GM19468 (cell line): ENCODE measurements around the gene GGNBP2.
"Not testable (repeated sequence)": the region's sequence is repeated elsewhere in the genome, so short reads cannot be mapped to it uniquely, and the experiment has no call there.

Experiments
- ATAC-seq: cut with Tn5 transposase; IDR thresholded peaks from one replicate; pipeline ENCODE4 v1.9.1; 2021; ENCODE audit warnings: mild to moderate bottlenecking, moderate library complexity, moderate number of reproducible peaks; ENCODE audit not compliant: unreplicated experiment; ENCODE audit errors: extremely low read depth

Gene GGNBP2

DNA sequence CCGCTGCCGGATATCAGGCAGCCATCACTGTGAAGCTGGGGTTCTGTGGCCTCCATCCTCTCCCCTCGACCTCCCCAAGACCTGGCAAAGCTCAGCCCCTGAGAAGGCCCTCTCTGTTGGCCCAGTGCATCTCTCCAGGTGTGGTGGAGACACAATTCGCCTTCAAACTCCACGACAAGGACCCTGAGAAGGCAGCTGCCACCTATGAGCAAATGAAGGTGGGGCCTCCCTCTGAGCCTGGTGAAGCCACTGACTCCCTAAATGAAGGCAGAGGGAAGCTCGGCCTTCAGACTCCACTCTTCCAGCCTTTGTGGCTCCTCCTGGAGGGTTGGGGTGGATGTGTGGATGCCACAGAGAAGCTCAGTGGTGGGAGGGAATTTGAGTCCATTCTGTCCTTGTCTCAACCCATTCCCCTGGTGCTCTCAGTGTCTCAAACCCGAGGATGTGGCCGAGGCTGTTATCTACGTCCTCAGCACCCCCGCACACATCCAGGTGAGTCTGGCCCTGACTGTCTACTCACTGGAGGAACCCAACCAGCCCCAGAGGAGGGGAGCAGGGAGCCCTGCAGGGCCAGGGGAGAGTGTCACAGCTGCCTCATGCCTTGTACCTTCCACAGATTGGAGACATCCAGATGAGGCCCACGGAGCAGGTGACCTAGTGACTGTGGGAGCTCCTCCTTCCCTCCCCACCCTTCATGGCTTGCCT, 55.0 kb downstream of the GGNBP2 start:
- no peak for ATAC-seq

DNA sequence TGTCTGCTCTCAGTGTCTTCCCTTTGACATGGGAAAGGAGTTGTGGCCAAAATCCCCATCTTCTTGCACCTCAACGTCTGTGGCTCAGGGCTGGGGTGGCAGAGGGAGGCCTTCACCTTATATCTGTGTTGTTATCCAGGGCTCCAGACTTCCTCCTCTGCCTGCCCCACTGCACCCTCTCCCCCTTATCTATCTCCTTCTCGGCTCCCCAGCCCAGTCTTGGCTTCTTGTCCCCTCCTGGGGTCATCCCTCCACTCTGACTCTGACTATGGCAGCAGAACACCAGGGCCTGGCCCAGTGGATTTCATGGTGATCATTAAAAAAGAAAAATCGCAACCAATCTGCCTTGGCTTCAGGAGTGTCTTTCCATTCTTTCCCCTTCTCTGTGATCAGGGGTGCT, 55.7 kb downstream of the GGNBP2 start:
- no peak for ATAC-seq

- no peak for ATAC-seq
Measured at GRCh38 chr17:36600936-36601302, 56.2 kb downstream of the GGNBP2 start.

- peak; percentile 49 for ATAC-seq
Measured at GRCh38 chr17:36601303-36602029, 56.7 kb downstream of the GGNBP2 start, which contains the start of gene MRM1. MRM1 (plus strand) TSS chr17:36601583; CDS start chr17:36601811, 228 bp downstream.

DNA sequence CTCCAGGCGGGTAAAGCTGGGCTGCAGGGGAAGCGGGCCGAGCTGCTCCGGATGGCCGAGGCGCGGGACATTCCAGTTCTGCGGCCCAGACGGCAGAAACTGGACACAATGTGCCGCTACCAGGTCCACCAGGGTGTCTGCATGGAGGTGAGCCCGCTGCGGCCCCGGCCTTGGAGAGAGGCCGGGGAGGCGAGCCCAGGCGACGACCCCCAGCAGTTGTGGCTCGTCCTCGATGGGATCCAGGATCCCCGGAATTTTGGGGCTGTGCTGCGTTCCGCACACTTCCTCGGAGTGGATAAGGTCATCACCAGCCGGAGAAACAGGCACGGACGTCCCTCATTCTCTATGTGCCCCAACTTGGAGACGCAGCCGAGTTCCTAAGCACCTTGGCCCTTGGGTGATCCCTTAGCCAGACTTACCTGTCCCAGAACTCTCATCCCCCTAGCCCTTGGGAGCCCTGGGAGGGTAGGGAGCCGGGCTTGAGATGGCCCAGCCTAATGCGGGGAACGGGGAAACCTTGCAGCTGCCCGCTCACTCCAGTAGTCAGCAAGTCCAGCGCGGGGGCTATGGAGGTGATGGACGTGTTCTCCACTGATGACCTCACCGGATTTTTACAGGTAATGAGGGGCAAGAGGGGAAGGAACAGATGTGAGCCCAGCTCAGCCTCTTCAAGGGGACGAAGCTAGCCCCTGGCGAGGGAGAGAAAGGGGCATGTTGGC, 57.5 kb downstream of the GGNBP2 start:
- ATAC-seq, result no peak

DNA sequence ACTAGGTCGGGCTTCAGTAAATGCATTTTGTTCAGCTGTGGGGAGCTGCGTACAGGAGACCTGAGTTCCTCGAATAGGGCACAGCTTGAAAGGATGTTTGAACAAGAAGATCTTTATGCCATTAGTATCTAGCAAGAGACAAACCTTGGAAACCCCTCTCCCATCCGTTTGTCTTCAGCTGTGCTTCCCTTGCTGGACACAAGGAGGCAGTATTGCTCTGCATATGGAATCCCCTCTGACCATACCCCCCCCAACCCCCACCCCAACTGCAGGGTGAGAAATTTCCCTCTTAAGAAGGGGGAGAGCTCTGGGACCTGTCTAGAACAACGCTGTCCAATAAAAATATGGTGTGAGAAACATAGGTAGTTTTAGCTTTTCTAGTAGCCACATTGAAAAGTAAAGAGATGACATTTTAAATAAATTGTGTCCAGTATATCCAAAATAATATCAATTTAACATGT, 58.2 kb downstream of the GGNBP2 start:
- no peak for ATAC-seq

DNA sequence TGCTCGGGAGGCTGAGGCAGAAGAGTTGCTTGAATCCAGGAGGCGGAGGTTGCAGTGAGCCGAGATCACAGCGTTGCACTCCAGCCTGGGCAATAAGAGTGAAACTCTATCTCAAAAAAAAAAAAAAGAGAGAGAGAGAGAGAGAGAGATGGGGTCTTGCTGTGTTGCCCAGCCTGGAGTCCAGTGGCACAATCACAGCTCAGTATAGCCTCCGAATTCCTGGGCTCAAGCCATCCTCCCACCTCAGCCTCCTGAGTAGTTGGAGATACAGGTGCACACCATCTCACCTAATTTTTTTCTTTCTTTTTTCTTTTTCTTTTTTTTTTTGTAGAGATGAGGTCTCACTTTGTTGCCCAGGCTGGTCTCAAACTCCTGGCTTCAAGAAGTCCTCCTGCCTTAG, 60.3 kb downstream of the GGNBP2 start:
- ATAC-seq, result not testable (repeated sequence)

DNA sequence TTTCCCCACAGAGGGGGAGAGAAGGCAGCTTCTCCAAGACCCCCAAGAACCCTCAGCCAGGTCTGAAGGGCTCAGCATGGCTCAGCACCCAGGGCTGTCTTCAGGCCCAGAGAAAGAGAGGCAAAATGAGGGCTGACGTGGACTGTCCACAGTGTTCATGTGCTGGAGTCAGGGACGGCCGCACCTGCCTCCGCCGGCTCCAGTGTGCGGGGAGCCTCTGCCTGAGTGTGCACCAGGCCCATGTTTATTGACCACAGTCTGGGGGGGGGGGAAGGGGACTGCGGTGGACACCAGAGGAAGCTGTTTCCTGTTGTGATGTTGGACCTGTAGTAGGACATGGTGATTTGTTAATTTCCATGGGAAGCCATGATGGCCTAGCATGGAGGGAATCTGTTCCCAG, 63.6 kb downstream of the GGNBP2 start:
- ATAC-seq, result no peak

- no peak for ATAC-seq
Measured at GRCh38 chr17:36608794-36609497, 64.2 kb downstream of the GGNBP2 start.

GRCh38 chr17:36609498-36609862, 64.8 kb downstream of the GGNBP2 start:
- ATAC-seq, result no peak

DNA sequence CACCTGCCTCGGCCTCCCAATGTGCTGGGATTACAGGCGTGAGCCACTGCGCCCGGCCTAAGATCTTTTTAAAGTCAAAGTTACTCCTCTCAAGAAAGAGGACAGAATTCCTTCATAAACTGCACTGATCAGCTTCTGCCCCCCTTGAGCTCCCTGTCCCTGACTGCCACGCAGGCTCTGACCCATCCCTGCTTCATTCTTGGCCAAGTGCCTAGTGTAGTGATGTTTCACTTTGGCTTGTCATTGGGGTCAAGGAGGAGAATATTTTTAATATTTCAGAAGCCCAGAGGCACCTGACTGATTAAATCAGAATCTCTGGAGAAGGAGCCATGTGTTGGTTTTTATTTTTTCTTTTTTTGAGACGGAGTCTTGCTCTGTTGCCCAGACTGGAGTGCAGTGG, 65.8 kb downstream of the GGNBP2 start:
- no peak for ATAC-seq

DNA sequence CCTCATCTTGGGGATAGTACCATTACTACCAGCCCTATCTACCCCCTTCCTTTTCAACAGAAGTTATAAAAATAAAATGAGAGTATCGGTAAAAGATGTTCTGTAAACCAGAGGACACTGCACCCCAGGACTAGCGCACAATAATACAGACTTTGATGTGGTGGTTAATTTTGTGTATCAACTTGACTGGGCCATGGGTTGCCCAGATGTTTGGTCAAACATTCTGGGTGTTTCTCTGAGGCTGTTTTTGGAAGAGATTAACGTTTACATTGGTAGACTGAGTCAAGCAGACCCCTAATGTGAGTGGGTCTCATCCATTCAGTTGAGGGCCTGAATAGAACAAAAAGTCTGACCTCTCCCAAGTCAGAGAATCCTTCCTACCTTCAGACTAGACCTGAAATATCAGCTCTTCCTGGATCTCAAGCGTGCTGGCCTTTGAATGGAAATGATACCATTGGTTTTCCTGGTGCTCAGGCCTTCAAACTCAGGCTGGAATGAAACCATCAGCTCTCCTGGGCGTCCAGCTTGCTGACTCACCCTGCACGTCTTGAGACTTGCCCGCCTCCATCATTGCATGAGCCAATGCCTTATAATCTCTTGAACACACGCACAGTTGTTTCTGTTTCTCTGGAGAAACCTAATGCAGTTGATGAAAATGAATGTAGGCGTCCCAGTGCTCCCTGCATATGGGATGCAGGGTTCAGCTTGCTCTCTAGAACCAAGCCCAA, 66.8 kb downstream of the GGNBP2 start:
- ATAC-seq, result no peak

DNA sequence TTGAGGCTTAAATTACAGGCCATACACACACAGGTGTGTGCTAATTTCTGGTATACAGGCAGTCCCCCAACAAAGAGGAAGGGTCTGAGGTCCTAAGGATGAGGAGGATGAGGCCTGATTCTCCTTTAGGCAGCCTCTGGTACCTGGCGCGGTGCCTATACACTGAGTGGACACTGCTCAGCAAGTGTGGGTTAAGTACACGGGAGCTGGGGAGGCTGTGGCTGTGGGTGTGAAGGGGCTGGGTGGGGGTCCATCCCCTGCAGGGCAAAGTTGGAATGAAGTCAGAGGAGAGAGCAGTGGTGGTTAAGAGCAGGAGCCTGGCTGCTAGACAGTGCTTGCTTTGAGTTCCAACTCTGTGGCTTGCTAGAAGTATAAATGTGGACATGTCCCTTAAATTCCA, 67.6 kb downstream of the GGNBP2 start:
- ATAC-seq, result no peak

GRCh38 chr17:36613155-36613554, 68.4 kb downstream of the GGNBP2 start:
- ATAC-seq, result no peak

DNA sequence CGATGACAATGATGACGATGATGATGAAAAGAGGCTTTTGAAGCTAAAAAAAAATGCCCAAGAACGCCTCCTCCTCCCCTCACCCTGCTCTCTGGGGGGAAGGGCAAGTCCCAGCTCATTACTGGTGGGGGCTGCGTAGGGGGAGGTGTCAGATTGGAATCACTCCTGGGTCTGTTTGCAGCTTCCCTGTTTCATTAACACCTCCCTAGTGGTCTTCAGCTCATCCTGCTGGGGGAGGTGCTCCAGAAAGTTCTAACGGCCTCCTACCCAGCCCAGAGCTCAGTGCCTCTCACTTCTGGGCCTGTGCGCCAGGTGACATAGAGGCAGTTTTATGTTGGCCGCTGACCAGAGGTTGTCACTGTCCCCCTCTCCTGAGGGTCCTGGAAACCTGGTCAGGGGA, 69.4 kb downstream of the GGNBP2 start:
- no peak for ATAC-seq

- ATAC-seq, result no peak
Measured at GRCh38 chr17:36614933-36615332, 70.2 kb downstream of the GGNBP2 start.

DNA sequence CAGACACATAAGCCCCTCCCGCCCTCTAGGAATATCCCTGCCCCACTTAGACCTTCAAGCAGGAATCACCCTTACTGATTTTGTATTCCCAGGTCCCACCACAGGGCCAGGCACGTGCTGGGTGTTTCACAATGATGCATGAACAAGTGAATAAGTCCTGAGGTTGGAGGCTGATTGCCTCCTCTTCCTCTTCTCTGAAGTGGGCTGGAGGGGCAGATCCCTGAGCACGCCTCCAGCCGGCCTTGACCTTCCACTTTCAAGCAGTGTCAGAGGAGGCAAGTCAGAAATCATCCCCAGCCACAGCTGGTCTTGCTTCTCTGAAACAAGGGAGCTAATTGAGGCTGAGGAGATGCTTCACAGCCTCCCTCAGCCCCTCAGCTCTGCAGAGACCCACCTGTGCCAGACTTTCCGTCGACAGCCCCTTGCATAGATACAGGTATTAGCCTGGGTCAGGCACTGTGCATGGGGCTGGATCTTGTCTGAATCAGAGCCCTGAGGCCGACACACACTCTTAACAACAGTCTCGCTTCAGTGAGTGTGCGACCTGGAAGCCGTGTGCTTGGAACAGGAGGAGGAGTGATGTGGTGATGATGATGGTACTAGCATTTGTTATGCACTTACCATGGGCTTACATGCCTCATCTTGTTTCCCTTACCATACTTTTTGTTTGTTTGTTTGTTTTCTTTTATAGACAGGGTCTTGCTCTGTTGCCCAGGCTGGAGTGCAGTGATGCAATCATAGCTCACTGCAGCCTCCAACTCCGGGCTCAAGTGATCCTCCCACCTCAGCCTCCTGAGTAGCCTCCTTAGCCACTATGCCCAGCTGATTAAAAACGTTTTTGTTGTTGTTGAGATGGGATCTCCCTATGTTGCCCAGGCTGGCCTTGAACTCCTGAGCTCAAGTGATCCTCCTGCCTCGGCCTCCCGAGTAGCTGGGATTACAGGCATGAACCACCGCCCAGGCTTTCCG, 71.6 kb downstream of the GGNBP2 start:
- ATAC-seq, result no peak

- ATAC-seq, result no peak
Measured at GRCh38 chr17:36617773-36618172, 73.1 kb downstream of the GGNBP2 start.

GRCh38 chr17:36623281-36623680, 78.6 kb downstream of the GGNBP2 start:
- no peak for ATAC-seq
